ENCODE data around the gene MBD4. TPM values are rescaled to one million over a fixed set of nuclear protein-coding genes. Genes with fewer than 3 reads are reported as not detected.

The MBD4 gene
- total RNA-seq, 6 experiments from 2014 or later: 16.9 to 26.1 (median 25.3) TPM

- intact Hi-C loops (cut with DNase I): no loop called here
- no peaks in the 10 kb centered on the region for H3K9me3 ChIP-seq
- ATAC-seq (no peak), DNase-seq (no peak)
- H3K4me3 ChIP-seq: no peak overlapping the region
- 88% methylated on average over 7 of the region's 17 CpGs for WGBS (ENCODE audit: insufficient coverage, low coverage, low lambda C conversion rate, missing lambda C conversion rate)
- no peak overlapping the region for H3K27ac ChIP-seq
- TF ChIP-seq POLR2A (IDR thresholded peaks at IDR 0.05) (no peak), CTCF (IDR thresholded peaks at IDR 0.05) (no peak)
- no peaks in the 10 kb centered on the region for H3K36me3 ChIP-seq
- peaks cover 0 to 10% (median 2%) of the 10 kb centered on the region in 4 donors for H3K4me1 ChIP-seq
- H3K27me3 ChIP-seq: no peaks in the 10 kb centered on the region
These were observed 28.8 kb downstream of the MBD4 start for GRCh38 chr3:129410971-129411370.

DNA sequence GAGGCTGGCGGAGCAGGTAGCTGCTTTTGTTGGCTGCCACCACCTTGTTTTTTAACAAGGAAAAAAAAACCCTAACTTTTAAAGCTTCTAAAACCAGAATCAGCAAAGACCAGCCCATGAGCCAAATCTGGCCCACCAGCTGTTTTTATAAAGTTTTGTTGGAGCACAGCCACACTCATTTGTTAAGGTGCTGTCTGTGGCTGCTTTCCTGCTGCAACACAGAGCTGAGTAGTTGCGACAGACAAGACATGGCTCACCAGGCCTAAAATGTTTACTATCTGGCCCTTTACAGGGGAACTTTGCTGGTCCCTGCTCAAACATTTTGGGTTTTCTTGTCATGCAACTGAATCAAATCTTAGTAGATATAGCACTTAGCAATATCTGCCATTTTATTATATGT is 30.2 kb downstream of the MBD4 start:
- no peaks in the 10 kb centered on the region for H3K36me3 ChIP-seq
- no peak for ATAC-seq
- H3K27ac ChIP-seq: no peak overlapping the region
- TF ChIP-seq CTCF (IDR thresholded peaks at IDR 0.05) (no peak), POLR2A (IDR thresholded peaks at IDR 0.05) (no peak)
- peaks cover 0 to 10% (median 2%) of the 10 kb centered on the region in 4 donors for H3K4me1 ChIP-seq
- H3K27me3 ChIP-seq: no peaks in the 10 kb centered on the region
- no peak for DNase-seq
- intact Hi-C loops (cut with DNase I): no loop called here
- H3K9me3 ChIP-seq: no peaks in the 10 kb centered on the region
- H3K4me3 ChIP-seq: no peak overlapping the region
- 86% methylated on average over 2 of the region's 2 CpGs for WGBS (ENCODE audit: insufficient coverage, low coverage, low lambda C conversion rate, missing lambda C conversion rate)

DNA sequence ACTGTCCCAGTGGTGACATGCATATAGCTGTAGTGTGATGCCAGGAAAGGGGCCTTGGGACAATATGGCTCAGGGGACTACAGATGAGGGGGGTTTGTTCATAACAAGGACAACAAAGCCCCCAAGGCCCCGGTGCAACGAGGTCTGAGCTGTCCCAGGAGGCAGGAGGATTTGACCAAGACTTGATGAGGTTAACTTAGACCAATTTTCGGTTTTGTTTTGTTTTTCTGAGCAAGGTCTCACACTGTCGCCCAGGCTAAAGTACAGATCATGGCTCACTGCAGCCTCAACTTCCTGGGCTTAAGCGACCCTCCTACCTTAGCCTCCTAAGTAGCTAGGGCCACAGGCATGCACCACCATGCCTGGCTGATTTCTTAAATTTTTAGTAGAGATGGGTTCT is 35.1 kb downstream of the MBD4 start:
- 69% methylated on average over 5 of the region's 5 CpGs for WGBS (ENCODE audit: insufficient coverage, low coverage, low lambda C conversion rate, missing lambda C conversion rate)
- DNase-seq: no peak
- intact Hi-C loops (cut with DNase I): no loop called here
- Histone ChIP-seq H3K4me3 (no peak overlapping the region), H3K9me3 (no peaks in the 10 kb centered on the region), H3K27ac (no peak overlapping the region), H3K4me1 (peaks cover 0 to 16% (median 0%) of the 10 kb centered on the region in 4 donors), H3K36me3 (no peaks in the 10 kb centered on the region), H3K27me3 (no peaks in the 10 kb centered on the region)
- no peak for TF ChIP-seq POLR2A (IDR thresholded peaks at IDR 0.05)
- TF ChIP-seq CTCF (IDR thresholded peaks at IDR 0.05): no peak
- no peak for ATAC-seq

DNA sequence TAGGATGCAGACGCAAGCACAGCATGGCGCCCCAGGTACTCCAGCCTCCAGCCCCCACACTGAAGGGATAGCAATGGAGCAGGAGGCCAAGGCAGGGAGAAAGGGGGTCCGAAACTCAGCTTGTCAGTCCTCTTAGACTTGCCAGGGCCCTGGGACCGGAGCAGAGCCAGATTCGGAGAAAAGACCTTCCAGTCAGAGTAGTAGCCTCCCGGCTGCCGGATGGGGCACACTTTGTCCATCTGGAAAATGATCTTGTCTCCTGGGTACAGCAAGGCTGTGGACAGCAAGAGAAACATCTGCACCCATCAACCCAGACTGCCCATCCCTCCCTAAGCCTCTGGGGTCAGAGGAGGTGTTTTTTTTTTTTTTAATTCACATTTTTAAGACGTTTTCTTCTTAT is 35.6 kb downstream of the MBD4 start:
- Histone ChIP-seq H3K9me3 (no peaks in the 10 kb centered on the region), H3K36me3 (no peaks in the 10 kb centered on the region), H3K4me1 (peaks cover 0 to 16% (median 0%) of the 10 kb centered on the region in 4 donors), H3K27ac (no peak overlapping the region), H3K4me3 (no peak overlapping the region), H3K27me3 (no peaks in the 10 kb centered on the region)
- DNase-seq: no peak
- no peak for TF ChIP-seq CTCF (IDR thresholded peaks at IDR 0.05)
- TF ChIP-seq POLR2A (IDR thresholded peaks at IDR 0.05): no peak
- intact Hi-C loops (cut with DNase I): no loop called here
- WGBS (ENCODE audit: insufficient coverage, low coverage, low lambda C conversion rate, missing lambda C conversion rate): 67% methylated on average over 3 of the region's 8 CpGs
- no peak for ATAC-seq

GRCh38 chr3:129403450-129403849 is 36.3 kb downstream of the MBD4 start:
- Histone ChIP-seq H3K27ac (no peak overlapping the region), H3K9me3 (no peaks in the 10 kb centered on the region), H3K36me3 (no peaks in the 10 kb centered on the region), H3K27me3 (no peaks in the 10 kb centered on the region), H3K4me3 (no peak overlapping the region), H3K4me1 (peaks cover 0 to 19% (median 0%) of the 10 kb centered on the region in 4 donors)
- intact Hi-C loops (cut with DNase I): no loop called here
- ATAC-seq (no peak), DNase-seq (no peak)
- TF ChIP-seq POLR2A (IDR thresholded peaks at IDR 0.05) (no peak), CTCF (IDR thresholded peaks at IDR 0.05) (no peak)
- 100% methylated on average over 2 of the region's 7 CpGs for WGBS (ENCODE audit: insufficient coverage, low coverage, low lambda C conversion rate, missing lambda C conversion rate)

Measured in right lobe of liver (tissue), 6 donors.